Suprapubic skin (tissue), 4 donors: ENCODE data around the gene RAI2. TPM values are rescaled to one million over a fixed set of nuclear protein-coding genes. Genes with fewer than 3 reads are reported as not detected.

Source experiments
- DNase-seq, 2 donors: peaks; one replicate each; pipeline ENCODE4 v3.0.0-alpha.2; 2019; ENCODE audit warnings: low spot score in 2 of 2
- H3K27ac ChIP-seq: fragments of 200-600 bp; sonication (generic); one replicate; pipeline ENCODE4 v1.5.1; 2019
- H3K27me3 ChIP-seq: fragments of 200-600 bp; sonication (generic); one replicate; pipeline ENCODE4 v1.5.1; 2019
- H3K36me3 ChIP-seq: fragments of 200-600 bp; sonication (generic); one replicate; pipeline ENCODE4 v1.5.1; 2019
- H3K4me1 ChIP-seq: fragments of 200-600 bp; sonication (generic); one replicate; pipeline ENCODE4 v1.5.1; 2019
- H3K4me3 ChIP-seq: fragments of 200-600 bp; sonication (generic); one replicate; pipeline ENCODE4 v1.5.1; 2019; ENCODE audit warnings: mild to moderate bottlenecking
- H3K9me3 ChIP-seq: fragments of 200-600 bp; sonication (generic); one replicate; pipeline ENCODE4 v1.5.1; 2019
- EP300 ChIP-seq: sonication (generic); formaldehyde crosslinking; IDR thresholded peaks from one replicate; pipeline ENCODE4 v1.6.1; 2017; ENCODE audit warnings: antibody characterized with exemption
- POLR2A ChIP-seq, 2 donors: fragments of 450-650 bp; IDR thresholded peaks; one replicate each; pipeline ENCODE4 v1.6.1; 2017; ENCODE audit warnings: antibody characterized with exemption in 2 of 2, mild to moderate bottlenecking in 2 of 2, moderate library complexity in 2 of 2
- POLR2AphosphoS5 ChIP-seq, 3 donors: sonication (generic); formaldehyde crosslinking; IDR thresholded peaks; one replicate each; pipeline ENCODE4 v1.6.1; 2017; ENCODE audit warnings: antibody characterized with exemption in 3 of 3
- WGBS: methylation state at CpG from one replicate; pipeline ENCODE4 v1.1.5; 2018; 5-methylcytosine and 5-hydroxymethylcytosine counted together
- total RNA-seq, 4 donors: library from RNA; depleted of rRNA; stranded (reverse); fragments of >200 nt; gene quantifications; one replicate each; pipeline ENCODE4 v1.1.0, GENCODE V29; 2016
- TF ChIP-seq, protein P1 (sequence below), 2 donors: fragments of 200-600 bp in 1 of 2; fragments of 450-650 bp in 1 of 2; sonication (generic) in 1 of 2; IDR thresholded peaks; one replicate each; pipeline ENCODE4 v1.5.1; 2016 to 2019; ENCODE audit warnings: antibody characterized with exemption in 2 of 2, mild to moderate bottlenecking in 1 of 2, moderate library complexity in 1 of 2

Gene RAI2
- total RNA-seq: 10 to 100 TPM in 1 of 4 donors, 1 to 10 TPM in 3; 4.4 to 11.2 (median 6.5) TPM

DNA sequence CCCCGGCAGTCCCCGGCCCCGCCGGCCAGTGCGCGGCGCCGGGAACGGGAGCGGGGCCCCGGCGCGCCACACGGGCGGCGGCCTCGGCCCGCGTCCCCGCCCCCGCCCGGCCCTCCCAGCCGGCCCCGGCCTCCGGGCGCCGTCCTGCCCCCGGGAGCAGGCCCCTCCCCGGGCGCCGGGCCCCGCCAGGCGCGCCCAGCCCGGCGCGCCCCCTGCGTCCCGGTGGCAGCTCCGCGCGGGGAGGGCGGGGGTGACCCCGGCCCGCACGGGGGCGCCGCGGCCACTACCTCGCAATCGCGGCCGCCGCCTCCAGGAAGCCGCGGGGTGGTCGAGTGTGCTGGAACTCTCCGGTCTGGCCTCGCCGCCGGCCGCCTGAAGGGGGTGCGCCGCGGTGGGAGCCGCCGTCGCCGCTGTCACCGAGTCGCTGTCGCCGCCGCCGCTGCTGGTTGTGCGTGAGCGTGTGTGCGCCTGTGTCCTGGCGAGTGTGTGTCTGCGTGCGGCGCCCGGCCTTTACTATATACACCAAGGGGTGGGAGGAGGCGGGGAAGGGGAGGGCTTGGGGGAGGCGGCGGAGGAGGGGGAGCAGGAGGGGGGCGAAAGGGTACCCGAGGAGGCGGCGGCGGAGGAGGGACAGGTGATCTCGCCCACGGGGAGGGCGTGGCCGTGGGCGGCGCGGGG, at the start of gene RAI2:
TSS of gene RAI2 (minus strand) at position 488 of the 678 bp plus-strand sequence. CDS start 59,288 bp downstream, outside the sequence.
- Histone ChIP-seq H3K9me3 (no peaks in the 10 kb centered on the region), H3K4me3 (peak within 1 kb of the TSS; percentile 49), H3K4me1 (no peaks in the 10 kb centered on the region), H3K36me3 (no peaks in the 10 kb centered on the region), H3K27me3 (peaks cover 4% of the 10 kb centered on the region), H3K27ac (peak within 1 kb of the TSS; percentile 50)
- 21% methylated on average over 19 of the region's 98 CpGs for WGBS
- peak; percentile 68 to 78 for DNase-seq
- TF ChIP-seq, protein P1, sequence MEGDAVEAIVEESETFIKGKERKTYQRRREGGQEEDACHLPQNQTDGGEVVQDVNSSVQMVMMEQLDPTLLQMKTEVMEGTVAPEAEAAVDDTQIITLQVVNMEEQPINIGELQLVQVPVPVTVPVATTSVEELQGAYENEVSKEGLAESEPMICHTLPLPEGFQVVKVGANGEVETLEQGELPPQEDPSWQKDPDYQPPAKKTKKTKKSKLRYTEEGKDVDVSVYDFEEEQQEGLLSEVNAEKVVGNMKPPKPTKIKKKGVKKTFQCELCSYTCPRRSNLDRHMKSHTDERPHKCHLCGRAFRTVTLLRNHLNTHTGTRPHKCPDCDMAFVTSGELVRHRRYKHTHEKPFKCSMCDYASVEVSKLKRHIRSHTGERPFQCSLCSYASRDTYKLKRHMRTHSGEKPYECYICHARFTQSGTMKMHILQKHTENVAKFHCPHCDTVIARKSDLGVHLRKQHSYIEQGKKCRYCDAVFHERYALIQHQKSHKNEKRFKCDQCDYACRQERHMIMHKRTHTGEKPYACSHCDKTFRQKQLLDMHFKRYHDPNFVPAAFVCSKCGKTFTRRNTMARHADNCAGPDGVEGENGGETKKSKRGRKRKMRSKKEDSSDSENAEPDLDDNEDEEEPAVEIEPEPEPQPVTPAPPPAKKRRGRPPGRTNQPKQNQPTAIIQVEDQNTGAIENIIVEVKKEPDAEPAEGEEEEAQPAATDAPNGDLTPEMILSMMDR (IDR thresholded peaks at IDR 0.05): no peak
- TF ChIP-seq POLR2A (IDR thresholded peaks at IDR 0.05): no peak
- no peak for TF ChIP-seq POLR2AphosphoS5 (IDR thresholded peaks at IDR 0.05)
- no peak for TF ChIP-seq EP300

DNA sequence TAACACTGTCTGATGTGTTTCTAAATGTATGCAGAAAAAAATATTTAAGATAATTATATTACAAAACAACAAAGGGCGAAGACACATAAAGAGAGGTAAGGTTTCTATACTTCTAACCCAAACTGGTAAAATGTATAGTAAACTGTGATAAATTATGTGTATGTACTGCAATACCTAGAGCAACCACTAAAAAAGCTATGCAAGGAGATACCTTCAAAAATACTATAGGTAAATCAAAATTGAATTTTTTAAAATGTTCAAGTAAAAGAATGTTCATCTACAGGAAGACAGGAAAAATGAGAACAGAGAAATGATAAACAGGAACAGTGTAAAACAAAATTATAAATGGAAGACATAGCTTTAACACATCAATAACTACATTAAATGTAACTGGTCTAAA, 27.3 kb upstream of the RAI2 start:
- Histone ChIP-seq H3K9me3 (no peaks in the 10 kb centered on the region), H3K27me3 (no peaks in the 10 kb centered on the region), H3K36me3 (no peaks in the 10 kb centered on the region), H3K4me3 (no peak overlapping the region), H3K4me1 (no peaks in the 10 kb centered on the region), H3K27ac (no peak overlapping the region)
- TF ChIP-seq, protein P1 (IDR thresholded peaks at IDR 0.05): no peak
- TF ChIP-seq POLR2AphosphoS5 (IDR thresholded peaks at IDR 0.05) (no peak), EP300 (no peak), POLR2A (IDR thresholded peaks at IDR 0.05) (no peak)
- no peak for DNase-seq
- WGBS: 87% methylated on average over 1 of the region's 1 CpG

GRCh38 chrX:17882680-17883079, 21.6 kb upstream of the RAI2 start:
- Histone ChIP-seq H3K9me3 (no peaks in the 10 kb centered on the region), H3K27me3 (no peaks in the 10 kb centered on the region), H3K4me1 (no peaks in the 10 kb centered on the region), H3K36me3 (no peaks in the 10 kb centered on the region), H3K27ac (no peak overlapping the region), H3K4me3 (no peak overlapping the region)
- 90% methylated on average over 2 of the region's 2 CpGs for WGBS
- DNase-seq: no peak
- TF ChIP-seq, protein P1 (IDR thresholded peaks at IDR 0.05): no peak
- TF ChIP-seq POLR2AphosphoS5 (IDR thresholded peaks at IDR 0.05) (no peak), EP300 (no peak), POLR2A (IDR thresholded peaks at IDR 0.05) (no peak)

DNA sequence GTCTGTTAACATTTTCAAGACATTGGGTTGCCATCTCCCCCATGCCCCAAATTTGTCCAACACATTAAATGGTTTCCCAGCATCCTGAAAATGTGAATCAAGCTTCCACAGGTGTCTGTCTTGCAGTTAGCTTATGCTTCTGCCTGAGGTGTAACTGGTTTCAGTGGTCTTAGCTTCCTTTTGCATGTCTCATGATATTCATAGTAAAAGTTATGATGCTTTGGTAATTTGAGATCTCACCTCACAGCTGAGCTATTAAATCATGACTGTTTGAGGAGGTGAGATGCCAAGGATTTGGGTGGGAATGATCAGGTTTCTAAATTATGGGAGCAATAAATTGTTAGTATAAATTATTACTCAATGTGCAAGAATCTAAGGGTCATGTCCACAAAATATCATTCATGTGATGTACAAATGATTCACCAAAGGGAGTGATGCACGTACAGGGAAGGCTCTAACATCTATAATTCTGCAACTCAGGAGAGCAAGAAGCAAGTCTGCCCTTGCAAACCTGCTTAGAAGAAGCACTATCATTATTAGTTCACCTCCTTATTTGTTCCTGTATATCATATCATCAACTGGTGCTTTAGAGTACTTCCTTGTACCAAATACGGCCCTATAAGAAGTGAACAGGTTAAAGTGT, 17.1 kb upstream of the RAI2 start:
- TF ChIP-seq POLR2A (IDR thresholded peaks at IDR 0.05): no peak
- no peak for TF ChIP-seq POLR2AphosphoS5 (IDR thresholded peaks at IDR 0.05)
- TF ChIP-seq, protein P1 (IDR thresholded peaks at IDR 0.05): no peak
- no peak for TF ChIP-seq EP300
- H3K4me1 ChIP-seq: no peaks in the 10 kb centered on the region
- H3K4me3 ChIP-seq: no peak overlapping the region
- H3K27ac ChIP-seq: no peak overlapping the region
- H3K27me3 ChIP-seq: no peaks in the 10 kb centered on the region
- no peaks in the 10 kb centered on the region for H3K36me3 ChIP-seq
- DNase-seq: no peak
- no peaks in the 10 kb centered on the region for H3K9me3 ChIP-seq
- 58% methylated on average over 2 of the region's 2 CpGs for WGBS

DNA sequence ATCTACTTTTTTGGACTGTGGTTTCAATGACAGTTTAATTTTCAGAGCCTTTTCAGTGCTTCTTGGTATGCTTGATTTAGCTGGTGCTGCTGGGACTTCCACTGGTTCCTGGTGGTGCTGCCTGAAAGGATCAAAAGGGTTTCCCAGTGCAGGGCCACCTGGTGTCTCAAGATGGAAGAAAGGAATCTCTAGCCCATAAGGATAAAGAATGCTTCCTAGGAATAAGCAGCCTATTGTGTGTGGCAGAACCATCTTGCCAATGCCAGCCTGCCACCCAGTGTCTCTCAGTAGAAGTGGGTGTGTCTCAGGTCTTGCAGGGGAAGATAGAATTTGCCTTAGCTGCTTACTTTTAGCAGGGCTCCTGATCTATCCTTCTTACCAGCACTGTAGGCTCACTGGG, 15.0 kb upstream of the RAI2 start:
- Histone ChIP-seq H3K36me3 (no peaks in the 10 kb centered on the region), H3K9me3 (no peaks in the 10 kb centered on the region), H3K27ac (no peak overlapping the region), H3K27me3 (no peaks in the 10 kb centered on the region), H3K4me3 (no peak overlapping the region), H3K4me1 (no peaks in the 10 kb centered on the region)
- no peak for DNase-seq
- TF ChIP-seq EP300 (no peak), POLR2AphosphoS5 (IDR thresholded peaks at IDR 0.05) (no peak), POLR2A (IDR thresholded peaks at IDR 0.05) (no peak)
- TF ChIP-seq, protein P1 (IDR thresholded peaks at IDR 0.05): no peak
